H1 (cell line): ENCODE measurements around the gene HSPA4. TPM values are rescaled to one million over a fixed set of nuclear protein-coding genes. Genes with fewer than 3 reads are reported as not detected.
A peak's percentile ranks its signal among the peaks of the same experiment; 100 is the strongest.

Experiments used
- CTCF ChIA-PET: fragments of 300-600 bp; sonication (Branson Sonifier 250); formaldehyde crosslinking; loops from one replicate; lab custom pipeline; 2021; ENCODE audit not compliant: partially characterized antibody; lab: Charles Lee
- POLR2A ChIA-PET: fragments of 300-600 bp; sonication (Branson Sonifier 250); formaldehyde crosslinking; loops from one replicate; lab custom pipeline; 2021; ENCODE audit warnings: inconsistent platforms; ENCODE audit not compliant: partially characterized antibody; lab: Charles Lee
- DNase-seq, 2 experiments: peaks; one replicate each; pipeline versions ENCODE4 v3.0.0 to v3.0.0-alpha.2; 2010 to 2022; ENCODE audit warnings: low spot score in 2 of 2, low read depth in 1 of 2, mixed read lengths in 1 of 2
- FAIRE-seq: peaks from 2 replicates; lab custom pipeline; 2011; peaks lifted over from hg19 to GRCh38; lab: Jason Lieb, UNC
- H2AFZ ChIP-seq: 2 replicates; pipeline ENCODE4 v1.8.1; 2012; ENCODE audit warnings: low read length, inconsistent platforms
- H2AK5ac ChIP-seq: 2 replicates; pipeline ENCODE4 v1.6.1; 2013; ENCODE audit warnings: low read depth, low read length
- H2BK120ac ChIP-seq: replicated peaks from 2 replicates; pipeline ENCODE3; 2013; ENCODE audit warnings: low read depth, low read length, inconsistent platforms
- H2BK12ac ChIP-seq: 2 replicates; pipeline ENCODE4 v1.6.1; 2013; ENCODE audit warnings: low read depth, low read length
- H2BK15ac ChIP-seq: 2 replicates; pipeline ENCODE4 v1.6.1; 2013; ENCODE audit warnings: low read length
- H2BK20ac ChIP-seq: 2 replicates; pipeline ENCODE4 v1.6.1; 2013; ENCODE audit warnings: low read length
- H2BK5ac ChIP-seq: 2 replicates; pipeline ENCODE4 v1.6.1; 2013; ENCODE audit warnings: low read depth, low read length
- H3K14ac ChIP-seq: 2 replicates; pipeline ENCODE4 v1.6.1; 2013; ENCODE audit warnings: inconsistent platforms; ENCODE audit not compliant: insufficient read length
- H3K18ac ChIP-seq: 2 replicates; pipeline ENCODE4 v1.6.1; 2013; ENCODE audit warnings: low read length; ENCODE audit errors: extremely low read depth
- H3K23ac ChIP-seq: 2 replicates; pipeline ENCODE4 v1.6.1; 2013; ENCODE audit warnings: inconsistent platforms; ENCODE audit not compliant: insufficient read length
- H3K23me2 ChIP-seq: 2 replicates; pipeline ENCODE4 v1.6.1; 2013; ENCODE audit warnings: low read depth, low read length
- H3K27ac ChIP-seq: 2 replicates; pipeline ENCODE4 v1.6.1; 2011; ENCODE audit warnings: low read depth, low read length, inconsistent platforms
- H3K27me3 ChIP-seq, 4 experiments: replicated peaks in 1 of 4; 1 replicate in 1 of 4; 2 replicates in 3 of 4; pipeline versions ENCODE4 v1.6.1 to v1.8.1; 2011 to 2013; ENCODE audit warnings: low read length in 3 of 4, mild to moderate bottlenecking in 3 of 4, inconsistent platforms in 2 of 4, mixed read lengths in 2 of 4, moderate library complexity in 1 of 4; ENCODE audit not compliant: control insufficient read depth in 3 of 4, insufficient read depth in 3 of 4; ENCODE audit errors: extremely low read depth in 1 of 4
- H3K36me3 ChIP-seq, 4 experiments: 2 replicates each; pipeline versions ENCODE4 v1.6.1 to v1.8.1; 2011 to 2013; ENCODE audit warnings: mild to moderate bottlenecking in 4 of 4, low read length in 3 of 4, moderate library complexity in 2 of 4, control low read depth in 1 of 4, inconsistent platforms in 1 of 4; ENCODE audit not compliant: insufficient read depth in 4 of 4, control insufficient read depth in 2 of 4
- H3K4ac ChIP-seq: replicated peaks from 2 replicates; pipeline ENCODE3; 2013; ENCODE audit warnings: low read length, low read depth, mixed read lengths, inconsistent platforms; ENCODE audit not compliant: insufficient read length
- H3K4me1 ChIP-seq, 4 experiments: replicated peaks in 1 of 4; 1 replicate in 1 of 4; 2 replicates in 3 of 4; pipeline versions ENCODE4 v1.6.1 to v1.8.1; 2011 to 2013; ENCODE audit warnings: low read length in 3 of 4, inconsistent platforms in 2 of 4, mixed read lengths in 1 of 4; ENCODE audit not compliant: insufficient read depth in 4 of 4, control insufficient read depth in 3 of 4
- H3K4me2 ChIP-seq, 2 experiments: 2 replicates each; pipeline versions ENCODE4 v1.6.1 to v1.8.1; 2011 to 2013; ENCODE audit warnings: low read depth in 2 of 2, low read length in 2 of 2, control low read depth in 1 of 2, inconsistent platforms in 1 of 2, mild to moderate bottlenecking in 1 of 2; ENCODE audit not compliant: insufficient read depth in 1 of 2
- H3K4me3 ChIP-seq, 4 experiments: fragments of 200-600, 300-600 bp in 1 of 4; sonication (generic), shearing (Covaris generic), sonication (Bioruptor Twin) in 1 of 4; 2 replicates each; pipeline versions ENCODE4 v1.5.1 to v1.8.1; 2011 to 2016; ENCODE audit warnings: low read length in 4 of 4, low read depth in 3 of 4, control low read depth in 2 of 4, inconsistent platforms in 2 of 4, mild to moderate bottlenecking in 2 of 4, mixed read lengths in 1 of 4, moderate library complexity in 1 of 4; ENCODE audit not compliant: insufficient read depth in 2 of 4; ENCODE audit errors: extremely low read depth in 1 of 4
- H3K56ac ChIP-seq: replicated peaks from 2 replicates; pipeline ENCODE3; 2013; ENCODE audit warnings: low read depth, mild to moderate bottlenecking, mixed read lengths, low read length, inconsistent platforms; ENCODE audit not compliant: insufficient read length
- H3K79me1 ChIP-seq: 2 replicates; pipeline ENCODE4 v1.6.1; 2013; ENCODE audit warnings: low read depth, low read length, control low read depth
- H3K79me2 ChIP-seq, 2 experiments: 2 replicates each; pipeline versions ENCODE4 v1.6.1 to v1.8.1; 2012 to 2013; ENCODE audit warnings: low read length in 2 of 2, mild to moderate bottlenecking in 2 of 2, inconsistent platforms in 1 of 2; ENCODE audit not compliant: insufficient read depth in 2 of 2, control insufficient read depth in 1 of 2
- H3K9ac ChIP-seq, 4 experiments: replicated peaks in 1 of 4; 1 replicate in 1 of 4; 2 replicates in 3 of 4; pipeline versions ENCODE4 v1.6.1 to v1.8.1; 2011 to 2013; ENCODE audit warnings: low read depth in 3 of 4, low read length in 3 of 4, control low read depth in 2 of 4, mild to moderate bottlenecking in 2 of 4, moderate library complexity in 2 of 4, inconsistent platforms in 1 of 4; ENCODE audit errors: extremely low read depth in 1 of 4
- H3K9me3 ChIP-seq, 2 experiments: 2 replicates each; pipeline versions ENCODE4 v1.6.1 to v1.8.1; 2012 to 2013; ENCODE audit warnings: mild to moderate bottlenecking in 2 of 2, moderate library complexity in 2 of 2, control low read depth in 1 of 2, inconsistent platforms in 1 of 2, low read depth in 1 of 2, low read length in 1 of 2, mixed read lengths in 1 of 2; ENCODE audit not compliant: insufficient read depth in 2 of 2
- H4K20me1 ChIP-seq, 2 experiments: replicated peaks in 1 of 2; 2 replicates each; pipeline versions ENCODE3 to v1.8.1; 2011 to 2013; ENCODE audit warnings: inconsistent platforms in 2 of 2, low read length in 2 of 2, mild to moderate bottlenecking in 1 of 2; ENCODE audit not compliant: insufficient read depth in 2 of 2, control insufficient read depth in 1 of 2
- H4K5ac ChIP-seq: 2 replicates; pipeline ENCODE4 v1.6.1; 2013; ENCODE audit warnings: low read length, low read depth, mixed read lengths, inconsistent platforms; ENCODE audit not compliant: insufficient read length
- H4K8ac ChIP-seq: 2 replicates; pipeline ENCODE4 v1.8.0; 2013; ENCODE audit warnings: mild to moderate bottlenecking, moderate library complexity, low read length, inconsistent platforms; ENCODE audit not compliant: insufficient read depth; ENCODE audit errors: extremely low read depth
- H4K91ac ChIP-seq: replicated peaks from 2 replicates; pipeline ENCODE3; 2013; ENCODE audit warnings: low read length, mixed read lengths, inconsistent platforms; ENCODE audit not compliant: insufficient read length
- ASH2L ChIP-seq: fragments of 200-600, 300-600 bp; sonication (generic); IDR thresholded peaks from one replicate; pipeline ENCODE4 v1.7.1; 2017; ENCODE audit warnings: low read length
- CBX8 ChIP-seq: fragments of 300-800, 300-1000 bp; sonication (generic); IDR thresholded peaks from 2 replicates; pipeline ENCODE4 v1.7.1; 2016; ENCODE audit warnings: low read depth, low read length, borderline replicate concordance
- CHD2 ChIP-seq: IDR thresholded peaks from 2 replicates; pipeline ENCODE4 v1.6.1; 2012; ENCODE audit warnings: low read length, improper control_type of control experiment
- CTBP2 ChIP-seq: IDR thresholded peaks from 2 replicates; pipeline ENCODE4 v1.7.0; 2011; ENCODE audit warnings: borderline replicate concordance, mild to moderate bottlenecking, moderate library complexity, mixed read lengths, low read length; ENCODE audit not compliant: insufficient read depth, insufficient read length
- EZH2 ChIP-seq: fragments of 200-600 bp; sonication (generic); IDR thresholded peaks from 2 replicates; pipeline ENCODE4 v1.7.1; 2012; ENCODE audit warnings: low read depth, mild to moderate bottlenecking, moderate library complexity, low read length, inconsistent platforms; ENCODE audit not compliant: severe bottlenecking
- JUN ChIP-seq: IDR thresholded peaks from 2 replicates; pipeline ENCODE4 v1.6.1; 2011; ENCODE audit warnings: low read depth, mild to moderate bottlenecking, improper control_type of control experiment, low read length
- NANOG ChIP-seq: IDR thresholded peaks from 2 replicates; pipeline ENCODE4 v1.6.1; 2011; ENCODE audit warnings: low read length, low read depth, mild to moderate bottlenecking, inconsistent platforms; ENCODE audit not compliant: insufficient read depth, poor library complexity, severe bottlenecking
- POLR2A ChIP-seq, 2 experiments: IDR thresholded peaks; 1 replicate in 1 of 2; 2 replicates in 1 of 2; pipeline ENCODE4 v1.6.1; 2011; ENCODE audit warnings: low read depth in 2 of 2, low read length in 2 of 2, mild to moderate bottlenecking in 2 of 2; ENCODE audit errors: control extremely low read depth in 1 of 2
- POLR2AphosphoS5 ChIP-seq: IDR thresholded peaks from 2 replicates; pipeline ENCODE4 v1.6.1; 2011; ENCODE audit warnings: low read depth, low read length
- RFX5 ChIP-seq: IDR thresholded peaks from 2 replicates; pipeline ENCODE4 v1.6.1; 2011; ENCODE audit warnings: low read depth, low read length, improper control_type of control experiment, borderline replicate concordance
- SAP30 ChIP-seq: fragments of 300-600 bp; sonication (generic); IDR thresholded peaks from 2 replicates; pipeline ENCODE4 v1.7.1; 2012; ENCODE audit warnings: low read length, moderate library complexity, mild to moderate bottlenecking, inconsistent platforms; ENCODE audit not compliant: insufficient read depth, insufficient replicate concordance
- TAF1 ChIP-seq: IDR thresholded peaks from 2 replicates; pipeline ENCODE4 v1.6.1; 2011; ENCODE audit warnings: mild to moderate bottlenecking, low read depth, low read length
- TAF7 ChIP-seq: optimal IDR thresholded peaks from 2 replicates; pipeline ENCODE3; 2011; ENCODE audit warnings: low read depth, mild to moderate bottlenecking, inconsistent platforms, low read length, moderate library complexity, borderline replicate concordance
- WGBS, 2 experiments: shearing (Covaris generic) in 1 of 2; methylation state at CpG; one replicate each; pipeline versions ENCODE4 v1.1.6 to v1.1.7; 2013 to 2015; ENCODE audit warnings: low lambda C conversion rate in 2 of 2, mixed read lengths in 2 of 2, inconsistent platforms in 1 of 2, low coverage in 1 of 2, missing lambda C conversion rate in 1 of 2; ENCODE audit not compliant: insufficient replicate concordance in 2 of 2, insufficient coverage in 1 of 2, insufficient read length in 1 of 2; ENCODE audit errors: extremely low coverage in 1 of 2, missing lambda C conversion rate in 1 of 2; 5-methylcytosine and 5-hydroxymethylcytosine counted together
- polyA plus RNA-seq, 7 experiments: library from polyadenylated mRNA; depleted of rRNA in 3 of 7; stranded (reverse) in 5 of 7; unstranded in 2 of 7; fragments of >200 nt in 5 of 7; fragments of 200-250 nt in 2 of 7; gene quantifications; 1 replicate in 5 of 7; 2 replicates in 1 of 7; 4 replicates in 1 of 7; pipeline versions ENCODE4 v1.2.1 to v1.2.3, GENCODE V29; 2011 to 2013; ENCODE audit warnings: missing spikeins in 2 of 7, mixed read lengths in 2 of 7
- total RNA-seq: library from RNA; stranded (reverse); fragmentation: NEBNext Ultra II Directional; extraction: Animal tissue kit (Norgen Biotek cat#: 25700); gene quantifications from 2 replicates; pipeline ENCODE4 v1.2.1, GENCODE V29; 2021

HSPA4 gene
- total and polyA plus RNA-seq, 2 of the 8 experiments (the other 6 are each of a cell fraction or from before 2014, with no cell fraction given): 28.9 to 445 TPM

- Histone ChIP-seq H2BK12ac (no peak overlapping the region), H3K9me3 (no peaks in the 10 kb centered on the region), H4K20me1 (no peaks in the 10 kb centered on the region), H3K56ac (no peak overlapping the region), H3K27ac (no peak overlapping the region), H2BK20ac (no peak overlapping the region), H4K5ac (no peak overlapping the region), H3K14ac (no peak overlapping the region), H3K4me1 (no peaks in the 10 kb centered on the region; a peak in 1 of 7 replicates), H3K4ac (no peak overlapping the region), H2AFZ (no peak overlapping the region), H3K18ac (no peak overlapping the region), H3K79me2 (no peaks in the 10 kb centered on the region), H2BK5ac (no peak overlapping the region), H3K4me2 (no peak overlapping the region), H4K91ac (no peak overlapping the region), H2BK15ac (no peak overlapping the region), H3K4me3 (no peak overlapping the region), H3K27me3 (no peaks in the 10 kb centered on the region), H2BK120ac (no peak overlapping the region), H3K79me1 (no peaks in the 10 kb centered on the region), H3K9ac (no peak overlapping the region), H2AK5ac (no peak overlapping the region), H3K36me3 (no peaks in the 10 kb centered on the region), H4K8ac (no peak overlapping the region), H3K23me2 (no peaks in the 10 kb centered on the region), H3K23ac (no peak overlapping the region)
- FAIRE-seq (no peak), DNase-seq (peak in 1 of 2 experiments; percentile 33)
- WGBS, 2 experiments: 89% methylated on average over 14 of the region's 14 CpGs; no CpG with 5 or more reads in 1 of the 2 experiments
- ChIA-PET POLR2A (interaction anchor here (1.7 kb wide), 1 partner anchor 8 kb away, joined by 4 read pairs; no protein-coding TSS in a partner anchor), CTCF (interaction anchor here (0.8 to 11.2 kb wide), 17 partner anchors 9 to 346 kb away, joined by 3 to 150 read pairs (median 3); no protein-coding TSS in a partner anchor)
- TF ChIP-seq RFX5 (no peak), EZH2 (no peak), NANOG (no peak), CTBP2 (no peak), POLR2A (IDR thresholded peaks at IDR 0.05; ENCODE audit: control extremely low read depth in 1 of 2, low read depth in 2 of 2, low read length in 2 of 2) (no peak), ASH2L (no peak), JUN (no peak), TAF1 (no peak), CHD2 (no peak), TAF7 (no peak), POLR2AphosphoS5 (no peak), SAP30 (no peak), CBX8 (no peak)
Observed at GRCh38 chr5:133114166-133114932, 62.5 kb downstream of the HSPA4 start.
